B cell (primary cell): ENCODE results near the gene RANBP10. TPM values are rescaled to one million over a fixed set of nuclear protein-coding genes. Genes with fewer than 3 reads are reported as not detected.

Experiments used
- ATAC-seq: fragments of 200-7000 bp; cut with Tn5 transposase; one replicate; pipeline ENCODE4 v1.10.0; 2021; ENCODE audit warnings: low read depth, mild to moderate bottlenecking, moderate number of reproducible peaks, moderate library complexity
- CTCF ChIA-PET: fragments of 350-600 bp; sonication (Branson Sonifier 250); formaldehyde crosslinking; loops from one replicate; lab custom pipeline; 2021; ENCODE audit warnings: antibody characterized with exemption, inconsistent platforms; lab: Charles Lee
- POLR2A ChIA-PET: fragments of 350-600 bp; sonication (Branson Sonifier 250); formaldehyde crosslinking; loops from one replicate; lab custom pipeline; 2021; ENCODE audit warnings: antibody characterized with exemption; lab: Charles Lee
- DNase-seq: peaks from one replicate; pipeline ENCODE4 v3.0.0; 2013
- H2AFZ ChIP-seq: 2 replicates; pipeline ENCODE4 v1.6.1; 2012; ENCODE audit warnings: mild to moderate bottlenecking, low read depth, low read length; ENCODE audit not compliant: insufficient read depth, poor library complexity, severe bottlenecking
- H3K27ac ChIP-seq, 2 donors: 1 replicate in 1 of 2; 2 replicates in 1 of 2; pipeline ENCODE4 v1.5.1; 2012 to 2013; ENCODE audit warnings: low read length in 2 of 2, mild to moderate bottlenecking in 2 of 2, moderate library complexity in 1 of 2
- H3K27me3 ChIP-seq, 4 experiments: fragments of 200-600 bp in 1 of 4; sonication (generic) in 1 of 4; replicated peaks in 1 of 4; 1 replicate in 2 of 4; 2 replicates in 2 of 4; pipeline versions ENCODE4 v1.6.1 to v1.7.0; 2013 to 2016; ENCODE audit warnings: low read length in 3 of 4, mild to moderate bottlenecking in 2 of 4, mixed read lengths in 1 of 4, moderate library complexity in 1 of 4; ENCODE audit not compliant: insufficient read depth in 4 of 4, control insufficient read depth in 3 of 4; ENCODE audit errors: control extremely low read depth in 1 of 4
- H3K36me3 ChIP-seq, 2 experiments: replicated peaks in 1 of 2; 1 replicate in 1 of 2; 2 replicates in 1 of 2; pipeline versions ENCODE4 v1.6.1 to v1.7.1; 2013; ENCODE audit warnings: low read length in 1 of 2; ENCODE audit not compliant: insufficient read depth in 2 of 2, control insufficient read depth in 1 of 2; ENCODE audit errors: control extremely low read depth in 1 of 2, extremely low read depth in 1 of 2
- H3K4me1 ChIP-seq, 2 donors: fragments of 200-600 bp in 1 of 2; sonication (generic) in 1 of 2; 1 replicate in 1 of 2; 2 replicates in 1 of 2; pipeline versions ENCODE4 v1.5.1 to v1.6.1; 2013 to 2017; ENCODE audit warnings: low read length in 2 of 2; ENCODE audit not compliant: control insufficient read depth in 2 of 2, insufficient read depth in 2 of 2
- H3K4me2 ChIP-seq: replicated peaks from 2 replicates; pipeline ENCODE3; 2012; ENCODE audit warnings: mild to moderate bottlenecking, low read depth, low read length; ENCODE audit not compliant: poor library complexity, severe bottlenecking
- H3K4me3 ChIP-seq, 5 experiments: fragments of 200-600 bp in 1 of 5; sonication (generic) in 1 of 5; 1 replicate in 3 of 5; 2 replicates in 2 of 5; pipeline versions ENCODE4 v1.5.1 to v1.7.0; 2011 to 2016; ENCODE audit warnings: low read length in 4 of 5, mild to moderate bottlenecking in 4 of 5, low read depth in 2 of 5, control low read depth in 1 of 5, moderate library complexity in 1 of 5; ENCODE audit not compliant: insufficient read depth in 1 of 5; ENCODE audit errors: control extremely low read depth in 1 of 5, extremely low read depth in 1 of 5
- H3K79me2 ChIP-seq: fragments of 200-600 bp; sonication (generic); one replicate; pipeline ENCODE4 v1.6.0; 2016; ENCODE audit warnings: low read length; ENCODE audit not compliant: control insufficient read depth, insufficient read depth
- H3K9ac ChIP-seq: fragments of 200-600 bp; sonication (generic); 2 replicates; pipeline ENCODE4 v1.6.1; 2017; ENCODE audit warnings: mild to moderate bottlenecking, low read length, moderate library complexity
- H3K9me3 ChIP-seq, 3 donors: one replicate each; pipeline versions ENCODE4 v1.6.1 to v1.7.1; 2013; ENCODE audit warnings: low read length in 2 of 3; ENCODE audit not compliant: control insufficient read depth in 2 of 3, insufficient read depth in 1 of 3; ENCODE audit errors: control extremely low read depth in 1 of 3
- H4K20me1 ChIP-seq: 2 replicates; pipeline ENCODE4 v1.6.0; 2012; ENCODE audit warnings: mild to moderate bottlenecking, low read length; ENCODE audit not compliant: insufficient read depth, control insufficient read depth, poor library complexity, severe bottlenecking
- H3K27ac Mint-ChIP-seq: one replicate; pipeline ENCODE4 v1.8.0; 2021; ENCODE audit warnings: mixed read lengths
- H3K27me3 Mint-ChIP-seq: one replicate; pipeline ENCODE4 v1.8.0; 2021; ENCODE audit warnings: mixed read lengths
- H3K4me1 Mint-ChIP-seq: one replicate; pipeline ENCODE4 v1.8.0; 2021; ENCODE audit warnings: mixed read lengths
- H3K4me3 Mint-ChIP-seq: one replicate; pipeline ENCODE4 v1.8.0; 2021; ENCODE audit warnings: mixed read lengths
- H3K9me3 Mint-ChIP-seq: one replicate; pipeline ENCODE4 v1.8.0; 2022; ENCODE audit warnings: mixed read lengths; ENCODE audit not compliant: insufficient read depth
- EZH2 ChIP-seq: IDR thresholded peaks from 2 replicates; pipeline ENCODE4 v1.6.1; 2012; ENCODE audit warnings: borderline replicate concordance, low read depth, mild to moderate bottlenecking, moderate library complexity, low read length; ENCODE audit not compliant: insufficient read depth, poor library complexity, severe bottlenecking
- WGBS: methylation state at CpG from one replicate; pipeline ENCODE4 v1.1.5; 2013; ENCODE audit warnings: missing lambda C conversion rate; ENCODE audit not compliant: insufficient coverage; 5-methylcytosine and 5-hydroxymethylcytosine counted together
- intact Hi-C: fragments of 100-400 bp; cut with micrococcal nuclease; formaldehyde crosslinking; loops from one replicate; pipeline ENCODE4 v1.10.0; 2022
- polyA plus RNA-seq: library from polyadenylated mRNA; depleted of rRNA; stranded (reverse); fragments of >200 nt; gene quantifications from 2 replicates; pipeline ENCODE4 v1.2.3, GENCODE V29; 2012
- total RNA-seq, 2 donors: library from RNA; stranded (reverse); fragments of 120-200 nt in 1 of 2; gene quantifications; 1 replicate in 1 of 2; 2 replicates in 1 of 2; pipeline versions ENCODE4 v1.2.3 to v1.2.4, GENCODE V29; 2013 to 2022
- TF ChIP-seq, protein P1 (sequence below): fragments of 200-600 bp; IDR thresholded peaks from one replicate; pipeline ENCODE4 v1.8.0; 2022; ENCODE audit warnings: antibody characterized with exemption, mild to moderate bottlenecking

The RANBP10 gene
- total and polyA plus RNA-seq, 2 donors (not counting 1 experiment from before 2014, with no cell fraction given), result 29.0 to 32.2 TPM

DNA sequence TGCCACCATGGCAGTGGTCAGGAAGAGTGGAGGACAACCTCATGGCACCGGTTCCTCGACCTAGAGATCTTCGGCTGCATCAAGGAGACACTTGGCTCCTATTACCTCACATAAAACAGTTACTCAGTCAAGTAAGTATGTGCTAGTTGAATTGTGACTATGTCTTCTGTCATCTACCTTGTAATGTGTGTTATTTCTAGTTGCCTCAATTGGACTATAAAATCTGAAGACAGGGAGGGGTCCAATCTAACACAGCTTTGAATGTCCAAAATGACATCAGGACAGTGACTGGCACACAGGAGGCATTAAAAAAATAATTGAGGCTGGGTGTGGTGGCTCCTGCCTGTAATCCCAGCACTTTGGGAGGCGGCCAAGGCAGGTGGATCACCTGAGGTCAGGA, 122.6 kb downstream of the RANBP10 start:
- WGBS, result no CpG with 5 or more reads among the region's 4 CpGs
- ATAC-seq (no peak), DNase-seq (no peak)
- Mint-ChIP-seq H3K4me1 (peaks cover 24% of the 10 kb centered on the region), H3K4me3 (no peak overlapping the region), H3K27ac (no peak overlapping the region), H3K27me3 (no peaks in the 10 kb centered on the region), H3K9me3 (no peaks in the 10 kb centered on the region)
- H3K27ac ChIP-seq, result no peak overlapping the region
- intact Hi-C loops, result no loop called here
- ChIA-PET POLR2A (no interaction called here), CTCF (interaction anchor here (0.7 to 1.8 kb wide), 3 partner anchors 12 to 246 kb away, joined by 3 to 9 read pairs (median 3); no protein-coding TSS in a partner anchor)
- no peaks in the 10 kb centered on the region for H4K20me1 ChIP-seq
- H3K27me3 ChIP-seq, result no peaks in the 10 kb centered on the region
- no peak overlapping the region for H3K4me3 ChIP-seq
- peaks cover 5% of the 10 kb centered on the region for H3K79me2 ChIP-seq
- H3K4me1 ChIP-seq, result peaks cover 18 to 26% of the 10 kb centered on the region in 2 donors
- no peaks in the 10 kb centered on the region for H3K9me3 ChIP-seq
- TF ChIP-seq EZH2, result no peak
- TF ChIP-seq, protein P1, sequence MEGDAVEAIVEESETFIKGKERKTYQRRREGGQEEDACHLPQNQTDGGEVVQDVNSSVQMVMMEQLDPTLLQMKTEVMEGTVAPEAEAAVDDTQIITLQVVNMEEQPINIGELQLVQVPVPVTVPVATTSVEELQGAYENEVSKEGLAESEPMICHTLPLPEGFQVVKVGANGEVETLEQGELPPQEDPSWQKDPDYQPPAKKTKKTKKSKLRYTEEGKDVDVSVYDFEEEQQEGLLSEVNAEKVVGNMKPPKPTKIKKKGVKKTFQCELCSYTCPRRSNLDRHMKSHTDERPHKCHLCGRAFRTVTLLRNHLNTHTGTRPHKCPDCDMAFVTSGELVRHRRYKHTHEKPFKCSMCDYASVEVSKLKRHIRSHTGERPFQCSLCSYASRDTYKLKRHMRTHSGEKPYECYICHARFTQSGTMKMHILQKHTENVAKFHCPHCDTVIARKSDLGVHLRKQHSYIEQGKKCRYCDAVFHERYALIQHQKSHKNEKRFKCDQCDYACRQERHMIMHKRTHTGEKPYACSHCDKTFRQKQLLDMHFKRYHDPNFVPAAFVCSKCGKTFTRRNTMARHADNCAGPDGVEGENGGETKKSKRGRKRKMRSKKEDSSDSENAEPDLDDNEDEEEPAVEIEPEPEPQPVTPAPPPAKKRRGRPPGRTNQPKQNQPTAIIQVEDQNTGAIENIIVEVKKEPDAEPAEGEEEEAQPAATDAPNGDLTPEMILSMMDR, result no peak
- H2AFZ ChIP-seq, result no peak overlapping the region
- no peak overlapping the region for H3K9ac ChIP-seq
- H3K4me2 ChIP-seq, result no peak overlapping the region
- peaks cover 0 to 21% of the 10 kb centered on the region in 2 experiments for H3K36me3 ChIP-seq

DNA sequence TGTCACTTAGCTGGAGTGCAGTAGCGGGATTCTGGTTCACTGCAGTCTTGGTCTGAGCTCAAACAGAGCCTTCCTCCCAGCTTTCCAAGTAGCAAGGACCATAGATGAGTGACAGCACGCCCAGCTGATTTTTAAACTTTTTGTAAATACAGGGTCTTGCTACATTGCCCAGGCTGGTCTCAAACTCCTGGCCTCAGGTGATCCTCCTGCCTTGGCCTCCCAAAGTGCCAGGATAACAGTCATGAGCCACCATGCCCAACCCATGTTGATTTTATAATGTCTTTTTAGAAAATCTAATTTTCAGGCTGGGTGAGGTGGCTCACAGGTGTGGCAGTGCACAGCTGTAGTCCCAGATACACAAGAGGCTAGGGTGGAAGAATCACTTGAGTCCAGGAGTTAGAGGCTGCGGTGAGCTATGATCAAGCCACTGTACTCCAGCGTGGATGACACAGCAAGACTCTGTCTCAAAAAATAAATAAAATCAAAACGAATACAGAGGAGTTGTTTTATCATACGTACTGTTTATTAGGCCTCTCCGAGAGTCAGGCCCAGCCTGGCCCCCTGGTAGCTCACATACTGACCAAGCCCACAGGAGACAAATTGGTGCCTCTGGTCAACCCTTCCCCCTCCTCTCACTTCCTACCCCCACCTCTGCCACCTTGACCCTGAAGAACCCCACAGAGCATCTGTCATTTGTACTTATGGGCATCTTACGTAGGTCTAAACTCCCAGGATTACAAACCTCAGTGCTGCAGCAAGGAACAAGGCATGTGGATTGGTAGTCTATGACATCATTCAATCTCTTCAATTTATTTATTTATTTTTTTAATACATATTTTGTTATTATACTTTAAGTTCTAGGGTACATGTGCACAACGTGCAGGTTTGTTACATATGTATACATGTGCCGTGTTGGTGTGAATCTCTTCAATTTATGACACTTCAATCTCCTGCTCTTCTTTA, 126.1 kb downstream of the RANBP10 start:
- no peak overlapping the region for H3K27ac ChIP-seq
- no peak overlapping the region for H3K4me3 ChIP-seq
- DNase-seq (no peak), ATAC-seq (no peak)
- Mint-ChIP-seq H3K9me3 (no peaks in the 10 kb centered on the region), H3K4me1 (peaks cover 20% of the 10 kb centered on the region), H3K27ac (no peak overlapping the region), H3K4me3 (no peak overlapping the region), H3K27me3 (no peaks in the 10 kb centered on the region)
- H4K20me1 ChIP-seq, result no peaks in the 10 kb centered on the region
- H3K4me1 ChIP-seq, result peaks cover 8 to 12% of the 10 kb centered on the region in 2 donors
- H3K4me2 ChIP-seq, result no peak overlapping the region
- H3K9ac ChIP-seq, result no peak overlapping the region
- H3K79me2 ChIP-seq, result peaks cover 5% of the 10 kb centered on the region
- 99% methylated on average over 7 of the region's 10 CpGs for WGBS
- POLR2A ChIA-PET, result no interaction called here
- CTCF ChIA-PET, result no interaction called here
- peaks cover 0 to 20% of the 10 kb centered on the region in 2 experiments for H3K36me3 ChIP-seq
- H2AFZ ChIP-seq, result no peak overlapping the region
- H3K27me3 ChIP-seq, result no peaks in the 10 kb centered on the region
- no peaks in the 10 kb centered on the region for H3K9me3 ChIP-seq
- intact Hi-C loops, result no loop called here
- TF ChIP-seq EZH2, result no peak
- TF ChIP-seq, protein P1, result no peak
